ENCODE measurements around the gene EED. TPM values are rescaled to one million over a fixed set of nuclear protein-coding genes. Genes with fewer than 3 reads are reported as not detected.
"Not testable (repeated sequence)": the region's sequence is repeated elsewhere in the genome, so short reads cannot be mapped to it uniquely, and the experiment has no call there.

Gene EED
- total RNA-seq, 2 donors from 2014 or later = 18.0 to 19.0 TPM

DNA sequence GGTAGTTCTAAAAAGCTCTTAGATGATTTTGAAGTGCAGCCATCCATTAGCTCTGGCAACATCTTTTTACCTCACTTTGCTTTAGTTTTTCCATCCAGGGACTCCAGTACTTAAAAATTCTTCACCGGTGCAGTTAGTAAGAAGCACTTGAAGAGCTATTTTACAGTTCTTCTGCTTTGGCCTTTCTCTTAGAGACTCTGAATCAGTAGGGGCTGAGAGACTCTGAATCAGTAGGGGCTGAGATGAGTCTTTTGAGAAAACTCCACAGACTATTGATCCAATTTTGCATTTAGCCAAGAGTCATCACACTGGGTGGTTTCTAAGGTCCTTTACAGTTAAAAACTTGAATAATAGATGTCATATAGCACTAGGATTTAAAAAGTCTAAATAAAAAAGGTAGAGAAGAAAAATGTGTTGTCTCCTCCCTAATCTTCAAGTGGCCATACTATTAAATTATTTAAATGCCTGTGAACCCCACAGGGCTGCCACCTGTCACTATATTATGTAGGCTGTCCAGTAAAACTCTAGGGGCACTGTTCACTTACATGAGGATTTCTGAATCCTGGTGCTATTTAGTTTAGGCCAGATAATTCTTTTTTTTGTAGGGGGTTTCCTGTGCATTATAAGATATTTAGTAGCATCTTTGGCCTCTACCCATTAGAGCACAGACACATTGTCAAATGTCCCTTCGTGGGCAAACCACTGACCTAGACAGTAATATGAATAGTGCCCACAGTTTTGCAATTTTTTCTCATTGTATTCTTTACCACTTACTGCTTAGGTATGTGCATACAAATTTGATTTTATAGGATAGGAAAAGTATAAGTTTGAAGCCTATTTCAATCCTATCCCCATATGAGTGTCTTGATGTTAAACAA lies 31.2 kb downstream of the EED start:
- DNase-seq (no peak), ATAC-seq (no peak)
- intact Hi-C loops (cut with DNase I, micrococcal nuclease) = no loop called here

DNA sequence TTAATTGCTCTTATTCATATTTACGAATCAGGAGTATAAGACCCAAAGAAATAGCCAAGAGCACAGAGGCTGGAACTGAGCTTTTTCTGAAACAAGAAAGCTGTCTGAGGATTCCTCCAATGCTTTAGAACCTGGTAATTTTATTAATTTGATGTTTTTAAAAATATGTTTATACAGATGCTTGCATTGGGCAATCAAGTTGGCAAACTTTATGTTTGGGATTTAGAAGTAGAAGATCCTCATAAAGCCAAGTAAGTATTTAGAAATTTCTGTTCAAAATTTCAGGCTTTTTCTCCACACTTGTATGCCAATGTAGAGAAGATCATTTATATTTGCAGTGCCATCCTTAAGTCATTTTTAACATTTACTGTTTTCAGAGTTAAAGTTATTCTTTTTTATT lies 33.2 kb downstream of the EED start:
- intact Hi-C loops (cut with DNase I, micrococcal nuclease) = no loop called here
- no peak for DNase-seq
- ATAC-seq = no peak

DNA sequence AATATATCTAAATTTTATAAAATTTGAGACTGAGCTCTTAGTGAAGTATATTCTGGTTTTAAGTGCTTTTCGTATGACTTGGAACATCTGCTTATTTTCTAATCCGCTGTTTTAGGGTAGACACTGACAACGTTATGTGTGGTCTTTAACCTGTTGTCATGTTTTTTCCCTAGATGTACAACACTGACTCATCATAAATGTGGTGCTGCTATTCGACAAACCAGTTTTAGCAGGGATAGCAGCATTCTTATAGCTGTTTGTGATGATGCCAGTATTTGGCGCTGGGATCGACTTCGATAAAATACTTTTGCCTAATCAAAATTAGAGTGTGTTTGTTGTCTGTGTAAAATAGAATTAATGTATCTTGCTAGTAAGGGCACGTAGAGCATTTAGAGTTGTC lies 33.7 kb downstream of the EED start:
- no peak for ATAC-seq
- intact Hi-C loops (cut with DNase I, micrococcal nuclease) = no loop called here
- DNase-seq = no peak

DNA sequence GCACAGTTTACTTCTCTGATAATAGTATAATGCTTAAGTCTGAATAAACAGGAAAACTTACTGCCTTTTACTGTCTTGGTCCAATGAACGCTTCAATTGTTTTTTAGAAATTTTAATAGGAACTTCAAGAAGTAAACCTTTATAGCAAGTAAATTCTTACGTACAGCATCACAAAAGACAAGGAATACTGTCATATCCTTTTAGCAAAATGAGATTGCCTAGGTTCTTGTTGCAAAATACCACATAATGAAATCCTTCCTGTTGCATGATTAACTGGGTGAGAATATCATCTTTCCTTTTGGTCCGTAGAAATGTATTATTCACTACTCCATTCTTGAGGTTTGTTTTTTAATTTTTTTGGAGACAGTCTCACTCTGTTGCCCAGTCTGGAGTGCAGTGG lies 35.2 kb downstream of the EED start:
- ATAC-seq = no peak
- DNase-seq = no peak
- intact Hi-C loops (cut with DNase I, micrococcal nuclease) = no loop called here

DNA sequence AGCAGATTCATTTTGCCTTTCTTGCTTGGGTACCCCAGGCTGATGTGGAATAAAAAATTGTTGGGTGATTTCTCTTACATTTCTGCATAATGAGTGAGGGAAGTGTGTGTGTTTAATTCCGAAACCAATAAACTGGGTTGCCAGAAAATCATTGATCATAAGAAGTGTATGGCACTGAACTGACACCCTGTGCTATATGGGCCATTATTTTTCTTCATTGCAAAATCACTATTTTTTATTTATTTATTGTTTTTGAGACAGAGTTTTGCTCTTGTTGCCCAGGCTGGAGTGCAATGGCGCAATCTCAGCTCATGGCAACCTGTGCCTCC lies 42.9 kb downstream of the EED start:
- intact Hi-C loops (cut with DNase I, micrococcal nuclease) = no loop called here
- ATAC-seq (no peak), DNase-seq (no peak)

DNA sequence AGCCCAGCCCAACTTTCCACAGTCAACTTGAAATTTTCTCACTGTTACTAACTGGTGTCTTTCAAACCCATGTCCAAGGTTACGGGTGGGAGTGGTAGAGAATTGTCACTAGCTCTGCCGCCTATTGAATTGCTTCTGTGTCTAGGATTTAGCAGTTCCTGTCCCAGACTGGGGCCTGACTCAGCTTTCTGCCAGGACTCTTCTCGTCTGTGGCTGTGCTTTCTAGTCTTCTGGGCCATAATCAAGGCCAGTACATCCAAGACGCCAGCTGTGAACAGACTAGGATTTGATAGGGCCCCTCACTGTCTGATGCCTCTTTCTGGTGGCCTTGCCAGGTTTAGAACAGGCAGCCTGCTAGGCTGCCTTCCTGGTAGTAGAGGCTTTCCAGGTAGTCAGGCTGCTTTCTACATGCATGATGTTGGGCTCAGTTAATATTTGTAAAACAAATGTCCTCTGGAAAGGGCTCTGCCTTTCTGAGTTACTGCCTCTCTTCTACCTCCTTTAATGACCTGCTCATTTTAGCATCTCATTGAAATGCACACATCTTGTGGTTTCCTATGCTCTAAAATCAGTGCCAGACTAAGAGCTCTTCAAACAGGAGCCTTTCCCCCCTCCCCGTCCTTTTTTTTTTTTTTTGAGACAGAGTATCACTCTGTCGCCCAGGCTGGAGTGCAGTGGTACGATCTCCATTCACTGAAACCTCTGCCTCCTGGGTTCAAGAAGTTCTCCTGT lies 44.4 kb downstream of the EED start:
- intact Hi-C loops (cut with DNase I, micrococcal nuclease) = no loop called here
- DNase-seq (no peak), ATAC-seq (no peak)

DNA sequence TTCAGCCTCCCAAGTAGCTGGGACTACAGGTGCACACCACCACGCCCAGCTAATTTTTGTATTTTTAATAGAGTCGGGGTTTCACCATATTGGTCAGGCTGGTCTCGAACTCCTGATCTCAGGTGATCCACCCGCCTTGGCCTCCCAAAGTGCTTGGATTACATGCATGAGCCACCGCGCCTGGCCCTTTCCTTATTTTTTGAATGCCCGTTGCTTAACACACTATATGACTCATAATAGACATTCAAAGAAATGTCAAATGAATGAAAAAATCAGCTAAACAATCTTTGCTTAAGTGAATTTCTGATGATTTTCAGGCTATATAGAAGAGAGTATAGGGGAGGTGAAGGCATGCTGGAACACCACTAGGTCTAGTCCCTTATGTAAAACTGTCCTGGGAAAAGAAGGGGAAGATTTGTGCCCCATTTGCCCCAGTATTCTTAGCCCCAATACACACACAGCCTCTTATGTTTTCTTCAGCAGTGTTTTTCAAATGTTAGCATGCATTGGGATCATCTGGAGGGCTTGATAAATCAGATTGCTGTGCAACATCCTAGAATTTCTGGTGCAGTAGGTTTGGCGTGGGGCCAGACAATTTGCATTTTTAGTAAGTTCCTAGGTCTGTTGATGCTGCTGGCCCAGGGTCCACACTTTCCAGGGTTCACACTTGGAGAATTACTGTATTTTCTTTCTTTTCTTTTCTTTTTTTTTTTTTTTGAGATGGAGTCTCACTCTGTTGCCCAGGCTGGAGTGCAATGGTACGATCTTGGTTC lies 45.1 kb downstream of the EED start:
- intact Hi-C loops (cut with DNase I, micrococcal nuclease); DNase-seq; ATAC-seq: not testable (repeated sequence)

DNA sequence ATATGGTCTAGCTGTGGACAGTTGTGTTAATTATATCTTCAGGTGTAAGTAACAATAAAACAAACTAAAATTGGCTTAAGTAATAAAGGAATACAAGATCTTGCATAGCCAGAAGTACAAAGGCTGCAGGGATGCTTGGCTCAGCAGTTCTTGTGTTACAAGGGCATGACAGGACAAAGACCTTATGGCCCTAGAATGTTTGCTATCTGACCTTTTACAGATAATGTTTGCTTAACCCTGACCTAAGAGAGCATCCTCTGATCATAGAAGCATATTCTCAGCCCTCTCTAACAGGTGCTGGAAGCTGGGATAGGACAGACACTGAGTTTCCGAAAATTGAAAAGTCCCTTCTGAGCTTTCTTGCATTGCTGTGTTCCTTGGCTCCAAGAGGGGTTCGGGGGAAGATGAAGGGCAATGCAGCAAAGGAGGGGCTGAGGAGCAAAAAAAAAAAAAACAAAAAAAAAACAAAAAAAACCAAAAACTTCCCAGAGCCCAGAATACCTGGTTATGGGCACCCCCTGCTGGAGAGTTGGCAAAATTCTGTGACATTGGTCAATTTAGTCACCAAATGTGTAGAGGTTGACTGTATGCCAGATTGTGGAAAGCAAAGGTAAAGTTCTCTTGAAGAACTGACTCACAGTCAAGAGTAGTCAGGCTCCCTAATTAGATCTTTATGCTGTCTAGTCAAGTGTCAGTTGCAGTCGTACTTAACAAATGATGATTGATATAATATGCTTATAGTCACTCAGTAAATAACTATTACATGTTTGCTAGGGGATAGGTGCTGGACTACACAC lies 47.1 kb downstream of the EED start:
- intact Hi-C loops (cut with DNase I, micrococcal nuclease) = no loop called here
- ATAC-seq = peak; percentile 69
- peak in 1 of 2 donors; percentile 57 for DNase-seq

DNA sequence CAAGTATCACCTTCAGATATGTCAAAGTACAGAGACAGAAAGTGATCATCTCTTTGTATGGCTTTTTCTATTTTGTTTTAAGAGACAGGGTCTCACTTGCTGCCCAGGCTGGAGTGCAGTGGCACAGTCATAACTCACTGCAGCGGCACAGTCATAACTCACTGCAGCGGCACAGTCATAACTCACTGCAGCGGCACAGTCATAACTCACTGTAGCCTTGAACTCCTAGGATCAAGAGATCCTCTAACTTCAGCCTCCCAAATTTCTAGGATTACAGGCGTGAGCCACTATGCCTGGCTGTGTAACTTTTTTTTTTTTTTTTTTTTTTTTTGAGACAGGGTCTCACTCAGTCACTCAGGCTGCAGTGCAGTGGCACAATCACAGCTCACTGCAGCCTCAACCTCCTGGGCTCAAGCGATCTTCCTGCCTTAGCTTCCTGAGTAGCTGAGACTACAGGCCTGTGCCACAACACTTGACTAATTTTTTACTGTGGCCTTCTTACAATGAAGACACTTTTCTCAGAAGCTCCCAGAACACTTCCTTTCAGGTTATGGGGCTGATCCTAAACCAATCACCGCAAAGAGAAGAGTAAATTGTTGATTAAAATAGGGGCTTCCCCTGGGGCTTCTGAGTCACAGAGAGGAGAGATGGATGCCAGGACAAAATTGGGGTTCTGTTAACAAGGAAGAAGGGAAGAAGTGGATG lies 48.5 kb downstream of the EED start:
- no peak for DNase-seq
- intact Hi-C loops (cut with DNase I, micrococcal nuclease) = no loop called here

DNA sequence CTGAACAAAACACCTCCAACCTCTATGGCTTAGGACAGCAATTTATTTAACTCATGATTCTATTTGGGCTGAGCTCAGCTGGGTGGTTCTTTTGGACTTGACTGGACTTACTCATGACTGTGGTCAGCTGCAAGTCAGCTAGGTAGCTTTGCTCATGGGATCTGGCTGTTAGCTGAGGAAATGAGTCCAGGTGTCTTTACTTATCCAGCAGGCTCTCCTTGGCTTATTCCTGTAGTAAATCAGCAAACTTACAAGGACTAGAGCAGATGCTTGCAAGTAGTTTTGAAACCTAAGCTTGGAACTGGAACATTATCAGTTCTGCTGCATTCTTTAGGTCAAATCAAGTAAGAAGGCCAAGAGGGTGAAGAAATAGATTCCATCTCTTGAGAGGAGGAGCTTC lies 49.5 kb downstream of the EED start:
- intact Hi-C loops (cut with DNase I, micrococcal nuclease) = no loop called here
- DNase-seq (no peak), ATAC-seq (no peak)

More for the DNA sequence above, 48.5 kb downstream of the EED start:
- no peak for ATAC-seq

DNA sequence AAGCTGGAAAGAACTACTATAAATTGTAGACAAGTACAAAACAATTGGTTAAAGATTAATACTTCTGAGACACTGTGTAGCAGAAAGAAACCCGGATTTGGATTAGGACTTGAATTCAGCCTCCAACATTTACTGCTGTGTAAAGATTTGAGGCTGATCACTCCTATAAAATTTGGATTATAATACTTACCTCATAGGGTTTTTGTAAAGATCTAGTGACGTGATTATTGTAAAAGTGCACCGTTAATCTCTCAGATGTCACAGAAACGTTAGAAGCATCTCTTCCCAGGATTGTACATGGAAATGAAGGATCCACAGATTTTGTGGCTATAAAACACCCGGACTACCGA lies 57.2 kb downstream of the EED start:
- DNase-seq (no peak), ATAC-seq (no peak)
- intact Hi-C loops (cut with DNase I, micrococcal nuclease) = no loop called here

DNA sequence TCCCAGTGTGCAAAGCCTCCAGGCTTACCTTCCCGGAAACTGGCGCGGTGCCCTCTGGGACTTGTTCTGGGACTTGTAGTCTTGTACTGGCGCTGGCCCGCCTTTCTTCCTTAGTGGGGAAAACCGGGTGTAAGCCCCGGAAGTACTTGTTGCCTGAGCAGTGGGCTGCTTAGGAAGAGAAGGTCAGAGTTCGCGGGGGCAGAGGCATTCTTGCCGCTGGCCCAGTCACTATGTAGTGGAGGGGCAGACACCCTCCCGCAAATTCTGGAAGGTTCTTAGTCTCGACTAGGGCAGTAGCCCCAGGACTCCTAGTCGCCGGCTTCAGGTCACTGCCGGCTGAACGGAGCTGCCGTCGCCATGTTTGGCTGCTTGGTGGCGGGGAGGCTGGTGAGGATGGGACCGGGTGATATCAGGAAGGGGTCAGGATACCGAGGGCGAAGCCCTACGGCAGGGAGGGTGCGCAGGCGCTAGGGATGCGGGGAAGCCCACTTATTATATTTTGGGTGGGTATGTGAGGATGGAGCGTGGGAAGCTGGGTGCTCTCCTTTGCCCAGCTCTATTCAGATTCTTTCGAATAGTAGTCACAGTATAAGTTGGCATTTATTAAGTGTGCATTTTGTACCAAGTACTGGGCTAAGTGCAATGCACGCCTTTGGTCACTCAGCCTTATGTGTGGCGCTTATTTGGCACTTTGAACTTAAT lies 57.7 kb downstream of the EED start, which contains the start of gene HIKESHI:
Gene HIKESHI (plus strand): TSS at position 149 of the 702 bp plus-strand sequence. CDS start 209 bp downstream, at position 358.
- peak; percentile 99 for ATAC-seq
- peak; percentile 100 for DNase-seq
- intact Hi-C loops (cut with DNase I, micrococcal nuclease) = no loop called here

DNA sequence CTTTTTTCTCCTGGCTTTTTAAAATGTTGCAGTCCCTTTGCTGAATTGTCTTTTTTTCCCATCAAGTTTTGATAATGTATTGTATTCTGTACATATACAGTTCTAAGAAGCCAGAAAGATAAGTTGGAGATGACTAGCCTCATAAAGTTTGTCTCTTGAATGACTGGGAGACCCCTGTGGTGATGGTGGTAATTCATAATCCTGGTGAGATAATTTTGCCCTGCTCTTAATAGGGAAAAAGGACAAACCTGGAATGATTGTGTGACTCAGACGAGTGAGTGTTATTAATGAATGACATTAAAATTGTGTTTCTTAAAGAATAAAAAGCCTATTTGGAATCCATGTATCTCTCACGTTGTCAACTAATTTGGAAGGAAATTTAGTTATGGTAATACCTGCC lies 58.7 kb downstream of the EED start:
- no peak for ATAC-seq
- no peak for DNase-seq
- intact Hi-C loops (cut with DNase I, micrococcal nuclease) = no loop called here

DNA sequence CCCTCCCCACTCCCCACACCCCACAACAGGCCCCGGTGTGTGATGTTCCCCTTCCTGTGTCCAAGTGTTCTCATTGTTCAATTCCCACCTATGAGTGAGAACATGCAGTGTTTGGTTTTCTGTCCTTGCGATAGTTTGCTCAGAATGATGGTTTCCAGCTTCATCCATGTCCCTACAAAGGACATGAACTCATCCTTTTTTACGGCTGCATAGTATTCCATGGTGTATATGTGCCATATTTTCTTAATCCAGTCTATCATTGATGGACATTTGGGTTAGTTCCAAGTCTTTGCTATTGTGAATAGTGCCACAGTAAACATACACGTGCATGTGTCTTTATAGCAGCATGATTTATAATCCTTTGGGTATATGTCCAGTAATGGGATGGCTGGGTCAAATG lies 64.2 kb downstream of the EED start:
- intact Hi-C loops (cut with DNase I, micrococcal nuclease); DNase-seq; ATAC-seq: not testable (repeated sequence)

DNA sequence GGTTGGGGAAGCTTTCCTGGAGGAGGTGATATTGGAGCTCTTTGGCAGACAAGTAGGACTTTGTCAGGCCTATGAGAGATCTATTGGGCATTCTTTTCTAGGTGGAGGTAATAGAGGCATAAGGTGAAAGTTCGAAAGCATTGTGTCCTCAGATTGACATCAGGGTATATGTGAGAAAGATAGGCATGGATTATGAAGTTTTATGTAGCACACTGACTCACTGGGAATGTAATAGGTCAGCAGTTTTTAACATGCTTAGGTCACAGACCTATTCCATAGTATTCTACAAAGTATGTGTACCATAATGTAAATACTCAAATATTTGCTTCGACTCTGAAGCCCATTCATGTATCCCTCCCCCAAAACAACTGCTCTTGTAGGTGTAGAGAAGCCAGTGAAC lies 69.2 kb downstream of the EED start:
- intact Hi-C loops (cut with DNase I, micrococcal nuclease) = no loop called here
- DNase-seq = no peak
- ATAC-seq = no peak

DNA sequence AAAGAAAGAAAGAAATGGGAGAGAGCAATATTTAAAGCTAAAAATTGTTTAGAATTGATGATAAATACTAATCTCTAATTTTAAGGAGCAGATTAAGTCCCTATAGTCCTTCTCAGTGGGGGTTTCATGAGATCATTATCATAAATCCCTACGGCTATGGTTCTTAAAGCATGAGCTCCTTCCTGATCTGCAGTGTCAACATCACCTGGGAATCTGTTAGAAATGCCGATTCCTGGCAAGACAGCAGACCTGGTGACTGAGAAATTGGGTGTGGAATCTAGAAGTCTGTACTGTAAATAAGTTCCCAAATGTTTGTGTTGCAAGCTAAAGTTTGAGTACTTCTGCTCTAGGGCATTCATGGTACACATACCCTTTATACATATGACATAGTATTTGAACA lies 70.1 kb downstream of the EED start:
- no peak for ATAC-seq
- intact Hi-C loops (cut with DNase I, micrococcal nuclease) = no loop called here
- DNase-seq = no peak

Data from left colon (tissue), 2 donors.